GM21717 (cell line): Measurements from ENCODE around the gene GLIS1.

Experiments
- ATAC-seq: cut with Tn5 transposase; IDR thresholded peaks from one replicate; pipeline ENCODE4 v1.9.1; 2021; ENCODE audit warnings: mild to moderate bottlenecking, moderate library complexity; ENCODE audit not compliant: unreplicated experiment

GLIS1 gene

DNA sequence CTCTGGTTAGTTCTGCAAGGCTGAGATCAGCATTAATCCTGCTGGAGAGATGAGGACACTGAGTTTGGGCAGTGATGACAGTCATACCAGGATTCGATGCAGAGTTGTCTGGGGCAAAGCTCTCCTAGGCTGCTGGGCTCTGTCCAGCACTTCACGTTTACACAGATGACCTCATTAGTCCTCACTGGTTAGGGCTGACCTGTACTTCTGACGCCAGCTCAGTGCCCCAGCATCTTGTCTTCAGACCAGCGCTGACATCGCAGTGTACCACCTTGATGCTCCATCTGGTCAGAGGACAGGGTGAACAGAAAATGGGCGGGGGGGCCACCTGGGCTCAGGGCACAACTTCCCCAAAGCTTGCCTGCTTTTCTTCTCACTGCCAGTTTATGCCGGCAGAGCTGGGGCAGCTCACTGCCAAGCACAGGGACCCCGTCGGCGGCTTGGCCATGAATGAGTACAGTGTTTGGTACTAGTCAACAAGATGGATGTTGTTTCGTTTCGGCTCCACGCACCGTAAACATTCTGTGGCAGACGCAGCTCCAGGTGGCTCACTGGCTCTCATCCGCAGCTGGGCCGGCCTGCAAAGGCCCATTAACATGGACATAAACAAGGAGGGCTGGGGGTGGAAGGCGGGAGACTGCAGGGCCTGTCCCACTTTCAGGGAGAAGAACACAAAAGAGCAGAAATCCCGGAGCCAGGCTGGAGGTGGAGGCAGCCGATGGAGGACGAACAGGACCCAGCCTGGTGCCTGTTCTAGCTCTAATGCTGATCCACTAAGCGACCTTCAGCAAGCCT is 118.7 kb downstream of the GLIS1 start:
- no peak for ATAC-seq

DNA sequence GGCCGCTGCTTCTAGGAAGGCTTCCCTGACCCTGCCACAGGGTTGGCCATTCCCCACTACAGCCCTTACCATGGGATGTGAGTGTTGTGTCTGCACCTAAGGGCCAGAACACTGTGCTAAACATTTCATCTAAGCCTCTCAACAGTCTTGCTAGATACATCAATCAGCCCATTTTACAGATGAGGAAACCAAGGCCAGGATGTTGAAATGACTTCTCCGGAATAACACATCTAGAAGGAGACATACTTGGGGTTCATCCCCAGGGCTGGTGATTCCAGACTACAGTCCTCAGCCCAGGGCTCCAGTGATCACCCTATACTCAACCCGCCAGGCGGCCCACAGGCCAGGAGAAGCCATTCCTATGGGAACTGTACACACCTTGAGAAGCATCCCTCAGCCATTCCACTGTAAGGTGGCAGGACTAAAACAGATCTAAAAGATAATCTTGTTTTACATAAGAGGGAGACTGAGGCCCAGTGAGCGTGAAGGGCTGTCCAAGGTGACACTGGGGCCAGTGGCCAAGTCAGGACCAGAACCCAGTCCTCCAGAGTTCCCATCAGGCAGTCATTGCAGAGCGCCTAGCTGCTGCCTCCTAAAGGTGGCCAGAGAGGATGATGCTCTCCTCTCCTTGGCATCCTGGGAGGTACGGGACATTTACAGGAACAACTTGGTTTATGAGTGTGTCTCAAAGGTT is 119.5 kb downstream of the GLIS1 start:
- ATAC-seq, result no peak

GRCh38 chr1:53618500-53619366 is 120.2 kb downstream of the GLIS1 start:
- no peak for ATAC-seq

DNA sequence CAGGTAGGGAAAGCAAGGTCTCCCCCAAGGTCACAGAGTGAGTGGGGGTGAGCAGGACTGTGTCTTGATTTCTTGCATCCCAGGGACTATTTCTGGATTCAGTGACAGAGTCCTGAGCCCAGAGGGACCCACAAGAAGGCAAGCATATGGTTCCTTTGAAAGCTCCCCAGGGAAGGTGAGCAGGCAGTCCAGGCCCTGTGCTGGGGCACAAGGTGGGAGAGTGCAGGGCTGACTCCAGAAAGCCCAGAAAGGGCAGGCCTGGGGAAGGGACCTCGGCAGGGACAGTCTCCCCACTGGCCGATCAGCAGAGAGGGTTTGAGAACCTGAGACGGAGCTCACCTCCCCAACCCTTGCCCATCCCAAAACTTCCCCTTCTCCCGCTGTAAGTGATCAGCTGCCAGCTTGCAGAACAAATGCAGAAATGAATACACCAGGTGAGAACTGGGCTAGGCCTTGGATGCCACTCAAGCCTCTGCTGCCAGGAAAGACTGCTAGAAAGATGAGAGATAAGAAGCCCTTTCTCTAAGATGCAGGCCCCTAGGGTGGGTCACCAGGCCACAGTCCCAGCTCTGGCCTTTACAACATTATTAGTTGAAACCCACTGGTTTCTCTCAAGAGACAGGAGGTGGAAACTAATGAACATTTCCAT is 121.0 kb downstream of the GLIS1 start:
- ATAC-seq, result no peak

DNA sequence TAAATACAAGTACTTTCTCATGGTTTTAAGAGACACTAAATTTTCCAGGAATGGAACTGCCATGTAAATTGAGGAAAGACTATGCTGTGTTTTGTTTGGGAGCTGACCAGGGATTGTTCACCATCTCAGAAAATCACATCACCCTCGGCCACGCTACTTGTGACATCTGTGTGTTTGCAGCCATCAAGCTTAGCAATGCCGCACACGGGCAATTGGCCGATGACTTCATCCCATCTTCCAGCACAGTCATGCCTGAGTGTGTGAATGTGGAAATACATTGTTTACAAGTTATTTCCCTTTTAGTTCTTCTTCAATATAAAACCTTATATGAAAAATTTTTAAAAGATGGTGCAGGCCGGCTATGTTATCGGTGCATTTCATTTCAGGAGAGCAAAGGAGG is 121.6 kb downstream of the GLIS1 start:
- no peak for ATAC-seq

- no peak for ATAC-seq
These were observed 122.0 kb downstream of the GLIS1 start for GRCh38 chr1:53616927-53617326.

DNA sequence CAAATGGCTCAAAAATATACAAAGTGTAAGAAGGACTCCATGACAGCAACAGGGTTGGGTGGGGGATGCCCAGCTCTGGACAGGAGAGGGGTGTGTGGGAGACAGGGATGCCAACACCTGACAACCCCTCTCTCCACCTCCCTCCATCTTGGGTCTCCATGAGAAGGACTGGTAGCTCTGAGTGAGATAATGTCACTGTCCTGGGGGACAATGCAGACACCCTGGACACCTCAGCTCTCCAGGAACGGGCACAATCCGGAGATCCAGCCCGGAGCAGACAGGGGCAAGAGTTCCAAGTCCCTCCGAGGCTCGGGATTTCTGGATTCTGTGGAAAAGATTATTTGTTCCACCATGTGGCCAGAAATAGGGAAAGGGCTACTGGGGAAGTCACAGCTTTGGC is 122.5 kb downstream of the GLIS1 start:
- ATAC-seq, result no peak

DNA sequence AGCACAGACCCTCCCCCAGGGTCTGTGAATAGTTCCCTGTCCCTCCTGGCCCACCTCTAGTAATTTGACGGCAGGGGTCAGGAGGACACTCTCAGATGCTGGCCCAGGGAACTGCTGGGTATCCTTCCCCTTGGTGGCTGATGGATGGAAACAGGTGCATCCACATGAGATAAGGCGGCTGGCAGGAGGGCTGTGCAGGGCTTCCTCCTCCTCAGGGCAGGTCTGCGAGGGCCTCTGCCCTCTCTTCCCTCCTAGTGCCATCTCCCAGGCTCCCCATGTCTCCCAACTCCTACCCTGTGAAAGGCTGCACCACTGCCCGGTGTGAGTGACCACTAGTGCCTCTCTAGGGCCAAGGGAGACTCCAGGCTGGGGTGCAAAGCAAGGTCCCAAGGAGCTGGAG is 123.9 kb downstream of the GLIS1 start:
- no peak for ATAC-seq

DNA sequence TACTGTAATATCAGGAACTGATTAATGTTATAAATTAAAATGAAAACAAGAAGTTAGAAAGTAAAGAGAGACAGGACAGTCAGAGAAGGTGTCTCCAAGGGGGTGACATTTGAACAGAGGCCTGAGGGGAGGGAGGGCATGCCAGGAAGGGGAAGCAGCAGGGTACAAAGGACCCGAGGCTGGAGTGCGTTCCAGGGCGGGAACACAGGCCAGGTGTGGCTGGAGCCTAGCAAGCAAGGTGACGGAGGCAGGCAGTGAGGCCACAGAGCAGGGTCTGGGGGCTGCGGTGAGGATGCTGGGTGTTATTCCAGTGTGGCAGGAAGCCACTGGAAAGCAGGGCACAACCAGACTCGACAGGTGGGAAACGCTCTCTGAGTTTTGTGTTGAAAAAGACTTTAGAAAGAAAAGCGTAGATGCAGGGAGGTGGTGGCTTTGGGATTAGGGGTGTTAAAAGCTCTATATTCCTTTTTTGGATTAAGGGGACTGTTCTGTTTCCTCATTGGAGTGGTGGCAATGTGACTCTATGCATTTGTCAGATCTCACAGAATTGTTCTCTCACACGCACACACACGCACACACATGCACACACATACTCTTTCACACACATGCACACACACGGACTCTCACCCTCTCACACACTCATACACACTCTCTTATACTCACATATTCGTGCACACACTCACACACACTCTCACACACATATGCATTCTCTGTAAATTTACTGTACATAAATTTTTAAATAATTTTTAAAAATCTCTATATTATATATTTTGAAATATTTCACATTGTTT is 124.5 kb downstream of the GLIS1 start:
- no peak for ATAC-seq

- no peak for ATAC-seq
These were observed 130.3 kb downstream of the GLIS1 start for GRCh38 chr1:53608676-53609075.

- ATAC-seq, result no peak
These were observed 130.9 kb downstream of the GLIS1 start for GRCh38 chr1:53608071-53608470.

GRCh38 chr1:53606651-53607051 is 132.3 kb downstream of the GLIS1 start:
- no peak for ATAC-seq

- no peak for ATAC-seq
These were observed 132.8 kb downstream of the GLIS1 start for GRCh38 chr1:53606197-53606596.

DNA sequence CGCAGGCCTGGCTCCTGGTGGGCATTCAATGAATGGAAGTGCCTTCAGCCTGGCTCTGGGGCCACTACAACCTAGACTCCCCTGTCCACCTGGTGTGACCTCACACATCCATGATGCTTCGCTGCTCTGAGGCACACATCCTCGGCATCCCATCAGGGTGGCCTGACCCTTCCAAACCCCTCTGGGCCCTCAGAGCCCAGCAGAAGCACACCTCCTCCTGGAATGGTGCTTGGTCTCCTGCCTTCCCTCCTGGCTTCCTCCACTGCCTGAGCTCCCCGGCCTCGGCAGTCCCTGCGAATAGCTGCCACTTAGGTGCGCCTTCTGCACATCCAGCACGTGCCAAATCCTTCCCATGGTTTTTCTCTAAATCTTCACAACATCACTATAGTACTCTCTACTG is 133.8 kb downstream of the GLIS1 start:
- no peak for ATAC-seq

- no peak for ATAC-seq
These were observed 134.6 kb downstream of the GLIS1 start for GRCh38 chr1:53604291-53604919.

GRCh38 chr1:53603431-53603830 is 135.5 kb downstream of the GLIS1 start:
- no peak for ATAC-seq

DNA sequence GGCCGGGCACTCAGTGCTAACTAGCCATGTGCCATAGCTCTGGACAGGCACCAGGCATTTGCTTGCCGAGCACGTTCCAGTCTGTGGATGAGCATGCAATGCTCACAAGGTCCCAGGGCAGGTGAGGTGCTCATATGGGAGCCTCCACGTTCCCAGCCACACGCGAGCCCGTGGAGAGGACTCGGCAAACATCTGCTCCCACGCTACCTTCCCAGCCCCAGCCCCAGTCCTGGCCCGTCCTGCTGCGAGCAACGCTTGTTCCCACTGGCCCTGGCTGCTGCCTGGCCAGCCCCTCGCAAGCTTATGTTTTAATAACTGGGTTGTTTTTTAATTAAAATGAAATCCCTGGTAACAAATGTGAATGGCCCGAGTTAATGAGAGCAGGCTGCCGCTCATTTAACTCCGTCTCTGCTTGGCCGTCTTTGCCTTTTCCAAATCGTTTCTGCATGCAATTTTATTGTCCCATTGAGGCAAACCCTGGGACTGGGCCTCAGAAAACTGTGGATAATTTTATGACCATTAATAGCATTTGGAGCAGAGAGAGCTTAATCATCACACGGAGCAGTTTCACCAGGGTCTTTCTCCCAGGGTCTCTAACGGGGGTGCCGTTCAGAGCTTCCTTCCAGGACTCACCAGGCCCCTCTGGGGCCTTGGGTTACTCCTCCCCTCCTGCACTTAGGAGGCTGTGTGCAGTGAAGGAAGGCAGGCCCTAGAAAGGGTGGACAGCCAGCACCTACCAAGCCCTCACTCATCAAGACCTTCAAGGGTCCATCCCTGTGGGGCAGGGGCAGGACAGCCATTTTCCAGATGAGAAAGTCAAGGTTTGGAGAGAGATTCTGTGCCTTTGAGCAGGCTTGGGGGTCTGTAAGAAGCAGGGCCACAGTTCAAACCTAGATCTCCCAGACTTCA is 136.8 kb downstream of the GLIS1 start:
- no peak for ATAC-seq

DNA sequence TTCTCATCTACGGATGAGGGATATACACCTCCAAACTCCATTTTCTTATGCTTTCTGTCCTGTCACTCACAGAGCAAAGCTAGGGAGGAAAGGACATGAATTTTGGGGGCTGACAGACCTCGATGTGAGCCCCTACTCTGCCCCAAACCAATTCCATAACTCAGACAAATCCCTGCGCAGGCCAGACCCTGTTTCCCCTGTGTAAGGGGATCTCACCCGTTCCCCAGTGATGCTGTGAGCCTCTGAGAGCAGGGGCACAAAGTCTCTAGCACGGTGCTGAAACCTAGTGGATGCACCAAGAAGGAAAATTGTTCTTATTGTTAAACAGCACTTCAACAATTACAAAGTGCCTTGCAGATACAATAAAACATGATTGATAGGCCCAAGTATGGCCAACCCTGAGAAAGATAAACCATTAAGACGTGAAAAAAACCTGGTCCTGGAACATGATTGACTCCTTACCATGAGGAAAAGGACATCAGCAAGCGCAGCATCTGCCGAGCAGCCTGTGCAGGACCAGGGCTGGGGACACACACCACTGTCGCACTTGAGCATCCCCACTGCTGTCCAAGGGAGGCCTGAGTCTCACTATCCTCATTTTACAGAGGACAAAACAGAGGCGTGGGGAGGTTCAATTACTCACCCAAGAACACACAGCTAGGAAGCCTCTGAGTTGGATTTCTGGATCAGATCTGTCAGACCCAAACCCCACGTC is 137.8 kb downstream of the GLIS1 start:
- ATAC-seq, result no peak
